HG02943 (cell line): ENCODE measurements around the gene SCN4B.
"Not testable (repeated sequence)": the region's sequence is repeated elsewhere in the genome, so short reads cannot be mapped to it uniquely, and the experiment has no call there.

Experiments used
- ATAC-seq: cut with Tn5 transposase; IDR thresholded peaks from one replicate; pipeline ENCODE4 v1.9.1; 2021; ENCODE audit warnings: mild to moderate bottlenecking, low read depth, moderate library complexity; ENCODE audit not compliant: unreplicated experiment

The SCN4B gene, protein sequence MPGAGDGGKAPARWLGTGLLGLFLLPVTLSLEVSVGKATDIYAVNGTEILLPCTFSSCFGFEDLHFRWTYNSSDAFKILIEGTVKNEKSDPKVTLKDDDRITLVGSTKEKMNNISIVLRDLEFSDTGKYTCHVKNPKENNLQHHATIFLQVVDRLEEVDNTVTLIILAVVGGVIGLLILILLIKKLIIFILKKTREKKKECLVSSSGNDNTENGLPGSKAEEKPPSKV

GRCh38 chr11:118152552-118153471 lies at the start of gene SCN4B:
TSS of gene SCN4B (minus strand) at chr11:118152823. CDS start at chr11:118152673, 150 bp downstream.
- no peak for ATAC-seq

- no peak for ATAC-seq
These were observed 49.3 kb upstream of the SCN4B start for GRCh38 chr11:118201966-118202365.

GRCh38 chr11:118200901-118201680 lies 48.5 kb upstream of the SCN4B start:
- no peak for ATAC-seq

- ATAC-seq = no peak
These were observed 47.9 kb upstream of the SCN4B start for GRCh38 chr11:118200497-118200896.

DNA sequence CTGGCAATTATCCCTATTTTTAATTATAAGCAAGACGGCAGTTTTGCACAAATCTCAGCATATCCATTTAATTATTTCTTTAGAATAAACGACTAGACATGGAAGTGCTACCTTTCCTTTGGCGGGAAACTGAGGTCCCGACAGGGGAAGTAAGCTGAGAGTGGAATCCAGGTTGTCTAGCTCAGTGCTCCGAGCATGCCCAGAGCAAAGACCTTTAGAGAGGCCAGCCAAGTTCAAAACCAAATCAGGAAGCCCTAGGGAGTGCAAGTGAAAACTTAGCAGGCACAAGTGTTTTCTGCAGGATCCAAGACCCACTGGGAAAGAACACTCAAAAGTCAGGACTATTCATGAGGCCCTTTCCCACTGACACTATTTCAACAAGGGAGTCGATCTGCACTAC lies 46.5 kb upstream of the SCN4B start:
- no peak for ATAC-seq

DNA sequence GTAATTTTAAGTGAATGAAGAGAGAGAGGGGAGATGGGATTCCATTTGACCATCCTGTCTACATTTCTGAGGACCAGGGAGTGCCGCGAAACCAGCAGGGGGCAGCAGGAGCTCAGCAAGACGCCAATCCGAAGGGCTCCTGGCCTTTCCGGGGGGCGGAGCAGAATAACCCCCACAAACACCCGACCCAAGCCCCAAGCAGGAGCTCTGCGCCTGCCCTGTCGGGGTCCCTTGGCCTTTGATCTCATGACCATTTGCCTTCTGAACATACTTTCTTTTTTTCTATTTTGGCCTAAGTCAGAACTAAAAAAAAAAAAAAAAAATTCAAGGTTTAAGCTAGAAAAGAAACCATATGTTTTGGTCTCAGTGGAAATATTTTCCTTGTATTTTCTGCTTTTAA lies 45.7 kb upstream of the SCN4B start:
- ATAC-seq = no peak

GRCh38 chr11:118194835-118195627 lies 42.4 kb upstream of the SCN4B start:
- ATAC-seq = no peak

- ATAC-seq = no peak
These were observed 41.4 kb upstream of the SCN4B start for GRCh38 chr11:118193910-118194566.

GRCh38 chr11:118192817-118193216 lies 40.2 kb upstream of the SCN4B start:
- not testable (repeated sequence) for ATAC-seq

- not testable (repeated sequence) for ATAC-seq
These were observed 38.4 kb upstream of the SCN4B start for GRCh38 chr11:118190942-118191506.

GRCh38 chr11:118186346-118187107 lies 33.9 kb upstream of the SCN4B start:
- no peak for ATAC-seq

DNA sequence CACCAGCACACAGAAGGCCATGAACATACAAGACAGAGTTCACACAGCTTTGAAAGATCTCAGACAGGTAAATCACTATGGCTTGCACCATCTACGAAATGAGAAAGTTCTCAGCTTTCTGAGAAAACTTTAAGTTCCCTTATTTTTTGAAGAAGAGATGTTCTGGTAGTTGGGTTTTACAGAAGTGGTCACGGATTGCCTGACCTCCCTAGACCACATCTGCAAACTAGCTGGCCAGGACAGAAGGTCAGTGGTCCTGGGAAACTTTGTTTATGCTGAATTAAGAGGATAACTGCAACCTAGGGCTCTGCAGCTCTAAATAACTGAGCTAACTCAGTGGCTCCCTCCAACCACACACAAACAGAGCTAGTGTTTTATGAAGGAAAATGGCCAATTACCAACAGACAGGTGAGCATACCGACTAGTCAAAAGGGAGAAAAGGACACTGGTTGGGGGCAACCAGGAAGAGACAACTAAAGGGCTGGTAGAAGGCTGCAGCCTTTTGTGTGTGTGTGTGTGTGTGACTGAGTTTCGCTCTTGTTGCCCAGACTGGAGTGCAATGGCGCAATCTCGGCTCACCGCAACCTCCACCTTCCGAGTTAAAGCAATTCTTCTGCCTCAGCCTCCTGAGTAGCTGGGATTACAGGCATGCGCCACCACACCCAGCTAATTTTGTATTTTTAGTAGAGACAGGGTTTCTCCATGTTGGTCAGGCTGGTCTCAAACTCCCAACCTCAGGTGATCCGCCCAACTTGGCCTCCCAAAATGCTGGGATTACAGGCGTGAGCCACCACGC lies 32.4 kb upstream of the SCN4B start:
- no peak for ATAC-seq

DNA sequence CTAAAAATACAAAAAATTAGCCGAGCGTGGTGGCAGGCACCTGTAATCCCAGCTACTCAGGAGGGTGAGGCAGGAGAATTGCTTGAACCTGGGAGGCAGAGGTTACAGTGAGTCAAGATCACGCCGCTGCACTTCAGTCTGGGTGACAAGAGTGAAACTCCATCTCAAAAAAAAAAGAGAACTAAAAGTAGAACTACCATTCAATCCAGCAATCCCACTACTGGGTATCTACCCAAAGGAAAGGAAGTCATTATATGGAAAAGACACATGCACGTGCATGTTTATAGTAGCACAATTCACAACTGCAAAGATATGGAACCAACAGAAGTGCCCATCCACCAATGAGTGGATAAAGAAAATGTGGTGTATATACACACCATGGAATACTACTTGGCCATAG lies 31.1 kb upstream of the SCN4B start:
- not testable (repeated sequence) for ATAC-seq

GRCh38 chr11:118180300-118180703 lies 27.7 kb upstream of the SCN4B start:
- no peak for ATAC-seq

DNA sequence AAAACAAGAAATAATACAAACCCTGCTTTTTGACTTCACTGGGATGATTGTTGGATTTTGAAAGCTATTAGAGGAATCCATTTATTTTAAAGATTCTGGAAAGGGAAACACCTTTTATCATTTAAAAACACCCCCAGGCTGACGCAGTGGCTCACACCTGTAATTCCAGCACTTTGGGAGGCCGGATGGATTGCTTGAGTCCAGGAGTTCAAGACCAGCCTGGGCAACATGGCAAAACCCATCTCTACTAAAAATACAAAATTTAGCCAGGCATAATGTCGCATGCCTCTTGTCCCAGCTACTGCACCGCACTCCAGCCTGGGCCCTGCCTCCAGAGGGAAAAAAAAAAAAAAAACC lies 24.1 kb upstream of the SCN4B start:
- ATAC-seq = no peak

DNA sequence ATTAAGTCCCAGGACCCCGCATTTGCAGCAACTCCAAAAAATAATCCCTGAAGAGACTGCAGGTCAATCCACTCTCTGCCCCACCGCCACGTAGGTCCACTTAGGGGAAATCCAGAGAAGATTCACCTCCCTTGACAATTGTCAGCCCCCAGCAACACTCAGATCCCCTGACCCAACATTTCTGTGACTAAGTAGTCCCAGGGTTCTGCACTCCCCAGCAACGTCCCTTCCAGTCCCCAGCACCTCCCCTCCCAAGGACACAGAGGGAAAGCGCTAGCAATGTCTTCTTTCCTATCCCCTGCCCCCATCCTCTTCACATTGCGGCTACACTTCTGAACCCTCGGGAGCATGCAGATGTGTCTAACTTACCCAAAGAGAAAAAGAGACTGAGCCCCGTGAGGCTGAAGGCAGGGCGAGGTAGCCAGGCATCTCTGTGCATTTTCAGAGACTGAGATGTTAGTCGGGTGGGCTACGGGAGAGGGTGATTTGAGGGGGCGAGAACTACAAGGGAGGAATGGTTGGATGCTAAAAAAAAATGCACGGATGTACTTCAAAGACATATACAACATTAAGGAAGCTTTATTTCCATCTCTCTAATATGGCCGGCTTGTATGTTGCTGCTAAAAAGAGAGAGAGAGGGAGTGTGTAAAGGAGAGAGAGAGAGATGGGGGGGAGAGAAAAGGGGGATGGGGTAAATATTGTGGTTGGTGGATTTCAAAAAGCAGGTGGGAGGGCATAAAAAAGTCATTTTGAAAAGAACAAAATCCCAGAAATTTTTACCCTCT lies 23.6 kb upstream of the SCN4B start, which contains the start of gene SCN2B:
TSS of gene SCN2B (minus strand) at position 647 of the 785 bp plus-strand sequence. CDS start at position 439, 208 bp downstream.
- no peak for ATAC-seq
